ENCODE measurements around the gene PELI1.

GRCh38 chr2:64192664-64193105 is 48.5 kb upstream of the PELI1 start:
- TF ChIP-seq EZH2 (IDR thresholded peaks at IDR 0.05; ENCODE audit: borderline replicate concordance): no peak
- TF ChIP-seq CTCF (IDR thresholded peaks at IDR 0.05; ENCODE audit: poor library complexity): no peak
- no peak for TF ChIP-seq EZH2phosphoT487 (IDR thresholded peaks at IDR 0.05; ENCODE audit: low read depth, severe bottlenecking, unreplicated experiment)

All from hepatocyte (in vitro differentiated cells).